ENCODE measurements around the gene KCTD15. TPM values are rescaled to one million over a fixed set of nuclear protein-coding genes. Genes with fewer than 3 reads are reported as not detected.

Gene KCTD15
- total and polyA plus RNA-seq, 2 donors (not counting 1 experiment from before 2014, with no cell fraction given): 0.54 to 0.81 TPM

GRCh38 chr19:33784432-33784831 is 12.2 kb upstream of the KCTD15 start:
- no peak overlapping the region for H3K27ac ChIP-seq (ENCODE audit: low read length in 2 of 2)
- H3K4me1 Mint-ChIP-seq: no peaks in the 10 kb centered on the region
- H3K4me3 Mint-ChIP-seq: no peak overlapping the region
- intact Hi-C loops (cut with micrococcal nuclease): no loop called here
- H3K4me1 ChIP-seq (ENCODE audit: control insufficient read depth in 2 of 2, insufficient read depth in 2 of 2, low read length in 2 of 2): no peaks in the 10 kb centered on the region
- H3K9me3 Mint-ChIP-seq (ENCODE audit: insufficient read depth): no peaks in the 10 kb centered on the region
- H3K27me3 ChIP-seq (replicated peaks in 1 of 4; ENCODE audit: control extremely low read depth in 1 of 4, control insufficient read depth in 3 of 4, insufficient read depth in 4 of 4, low read length in 3 of 4): peaks cover 0 to 17% (median 0%) of the 10 kb centered on the region in 4 experiments
- ChIA-PET CTCF (interaction anchor here (0.6 kb wide), 1 partner anchor 644 kb away, joined by 3 read pairs; the partner anchor contains the start of gene UBA2), POLR2A (no interaction called here)
- H3K9ac ChIP-seq (ENCODE audit: low read length): no peak overlapping the region
- H3K36me3 ChIP-seq (replicated peaks in 1 of 2; ENCODE audit: control extremely low read depth in 1 of 2, control insufficient read depth in 1 of 2, extremely low read depth in 1 of 2, insufficient read depth in 2 of 2, low read length in 1 of 2): no peaks in the 10 kb centered on the region
- DNase-seq (no peak), ATAC-seq (ENCODE audit: low read depth) (no peak)
- no peak overlapping the region for H3K27ac Mint-ChIP-seq
- H3K79me2 ChIP-seq (ENCODE audit: control insufficient read depth, insufficient read depth, low read length): no peaks in the 10 kb centered on the region
- H2AFZ ChIP-seq (ENCODE audit: insufficient read depth, low read depth, low read length, poor library complexity, severe bottlenecking): no peak overlapping the region
- no peak overlapping the region for H3K4me3 ChIP-seq (ENCODE audit: control extremely low read depth in 1 of 5, extremely low read depth in 1 of 5, insufficient read depth in 1 of 5, low read depth in 2 of 5, low read length in 4 of 5)
- peaks cover 52% of the 10 kb centered on the region for H3K27me3 Mint-ChIP-seq
- 82% methylated on average over 5 of the region's 5 CpGs for WGBS (ENCODE audit: insufficient coverage)
- TF ChIP-seq CTCF (IDR thresholded peaks at IDR 0.05) (no peak), EZH2 (IDR thresholded peaks at IDR 0.05; ENCODE audit: borderline replicate concordance, insufficient read depth, low read depth, low read length, poor library complexity, severe bottlenecking) (no peak)
- no peak overlapping the region for H3K4me2 ChIP-seq (replicated peaks; ENCODE audit: low read depth, low read length, poor library complexity, severe bottlenecking)
- H4K20me1 ChIP-seq (ENCODE audit: control insufficient read depth, insufficient read depth, low read length, poor library complexity, severe bottlenecking): no peaks in the 10 kb centered on the region
- peaks cover 0 to 3% (median 0%) of the 10 kb centered on the region in 3 donors for H3K9me3 ChIP-seq (ENCODE audit: control extremely low read depth in 1 of 3, control insufficient read depth in 2 of 3, insufficient read depth in 1 of 3, low read length in 2 of 3)

- no peak for DNase-seq
- H3K4me1 Mint-ChIP-seq: no peaks in the 10 kb centered on the region
- Histone ChIP-seq H3K27ac (ENCODE audit: low read length in 2 of 2) (no peak overlapping the region), H3K79me2 (ENCODE audit: control insufficient read depth, insufficient read depth, low read length) (no peaks in the 10 kb centered on the region), H2AFZ (ENCODE audit: insufficient read depth, low read depth, low read length, poor library complexity, severe bottlenecking) (no peak overlapping the region), H3K9ac (ENCODE audit: low read length) (no peak overlapping the region), H3K9me3 (ENCODE audit: control extremely low read depth in 1 of 3, control insufficient read depth in 2 of 3, insufficient read depth in 1 of 3, low read length in 2 of 3) (peaks cover 0 to 3% (median 0%) of the 10 kb centered on the region in 3 donors), H3K4me2 (replicated peaks; ENCODE audit: low read depth, low read length, poor library complexity, severe bottlenecking) (no peak overlapping the region), H4K20me1 (ENCODE audit: control insufficient read depth, insufficient read depth, low read length, poor library complexity, severe bottlenecking) (no peaks in the 10 kb centered on the region), H3K4me1 (ENCODE audit: control insufficient read depth in 2 of 2, insufficient read depth in 2 of 2, low read length in 2 of 2) (no peaks in the 10 kb centered on the region), H3K36me3 (replicated peaks in 1 of 2; ENCODE audit: control extremely low read depth in 1 of 2, control insufficient read depth in 1 of 2, extremely low read depth in 1 of 2, insufficient read depth in 2 of 2, low read length in 1 of 2) (no peaks in the 10 kb centered on the region), H3K4me3 (ENCODE audit: control extremely low read depth in 1 of 5, extremely low read depth in 1 of 5, insufficient read depth in 1 of 5, low read depth in 2 of 5, low read length in 4 of 5) (no peak overlapping the region), H3K27me3 (replicated peaks in 1 of 4; ENCODE audit: control extremely low read depth in 1 of 4, control insufficient read depth in 3 of 4, insufficient read depth in 4 of 4, low read length in 3 of 4) (peaks cover 0 to 11% (median 0%) of the 10 kb centered on the region in 4 experiments)
- no peak overlapping the region for H3K4me3 Mint-ChIP-seq
- no peak overlapping the region for H3K27ac Mint-ChIP-seq
- intact Hi-C loops (cut with micrococcal nuclease): no loop called here
- no peak for ATAC-seq (ENCODE audit: low read depth)
- 85% methylated on average over 2 of the region's 6 CpGs for WGBS (ENCODE audit: insufficient coverage)
- no peak for TF ChIP-seq CTCF (IDR thresholded peaks at IDR 0.05)
- TF ChIP-seq EZH2 (IDR thresholded peaks at IDR 0.05; ENCODE audit: borderline replicate concordance, insufficient read depth, low read depth, low read length, poor library complexity, severe bottlenecking): no peak
- CTCF ChIA-PET: interaction anchor here (1.1 to 1.6 kb wide), 2 partner anchors 8 to 311 kb away, joined by 6 to 7 read pairs; no protein-coding TSS in a partner anchor
- peaks cover 46% of the 10 kb centered on the region for H3K27me3 Mint-ChIP-seq
- POLR2A ChIA-PET: no interaction called here
- H3K9me3 Mint-ChIP-seq (ENCODE audit: insufficient read depth): no peaks in the 10 kb centered on the region
Observed at GRCh38 chr19:33785795-33786194, 10.9 kb upstream of the KCTD15 start.
